ENCODE measurements around the gene CNIH3. TPM values are rescaled to one million over a fixed set of nuclear protein-coding genes. Genes with fewer than 3 reads are reported as not detected.

The CNIH3 gene
- total and polyA plus RNA-seq, 2 donors (not counting 3 experiments of a cell fraction or from before 2014, with no cell fraction given), result 1.3 to 2.5 TPM

GRCh38 chr1:224707843-224708725 lies 92.0 kb downstream of the CNIH3 start:
- no peaks in the 10 kb centered on the region for H3K79me2 ChIP-seq (ENCODE audit: control insufficient read depth, insufficient read depth, low read length)
- no peaks in the 10 kb centered on the region for H3K9me3 ChIP-seq (replicated peaks; ENCODE audit: control insufficient read depth, insufficient read depth, low read length)
- H3K36me3 ChIP-seq (ENCODE audit: control insufficient read depth in 2 of 2, extremely low read depth in 1 of 2, insufficient read depth in 2 of 2, low read length in 2 of 2), result no peaks in the 10 kb centered on the region
- no peak overlapping the region for H3K27ac ChIP-seq (ENCODE audit: insufficient read depth, low read depth, low read length)
- H3K4me3 ChIP-seq (replicated peaks in 1 of 3; ENCODE audit: insufficient read depth in 1 of 3, low read depth in 1 of 3, low read length in 3 of 3), result no peak overlapping the region
- dilution Hi-C loops (cut with MboI; ENCODE audit: extremely low pct_ligation_motif_present, low sequenced_read_pairs), result no loop called here
- ChIA-PET POLR2A (no interaction called here), CTCF (no interaction called here)
- H3K9ac ChIP-seq (replicated peaks; ENCODE audit: extremely low read depth, insufficient read depth, low read length), result no peak overlapping the region
- H3K4me1 ChIP-seq (ENCODE audit: control insufficient read depth, extremely low read depth, insufficient read depth, low read length), result no peaks in the 10 kb centered on the region
- no peak for DNase-seq (ENCODE audit: low read depth, low spot score)
- no peak for TF ChIP-seq EZH2 (IDR thresholded peaks at IDR 0.05; ENCODE audit: borderline replicate concordance, low read depth, low read length, severe bottlenecking)
- TF ChIP-seq GATA2 (IDR thresholded peaks at IDR 0.05; ENCODE audit: insufficient read depth, insufficient read length, low read depth, low read length), result no peak
- no peak for TF ChIP-seq JUN (IDR thresholded peaks at IDR 0.05; ENCODE audit: borderline replicate concordance, insufficient read depth, insufficient read length, low read depth)
- TF ChIP-seq MYC (IDR thresholded peaks at IDR 0.05; ENCODE audit: low read depth, low read length), result no peak
- TF ChIP-seq CTCF (IDR thresholded peaks at IDR 0.05; ENCODE audit: extremely low read depth in 1 of 2, insufficient read depth in 1 of 2, low read depth in 1 of 2, low read length in 2 of 2), result no peak
- TF ChIP-seq FOS (IDR thresholded peaks at IDR 0.05; ENCODE audit: borderline replicate concordance, insufficient read depth, low read length), result no peak
- no peak for TF ChIP-seq MAX (IDR thresholded peaks at IDR 0.05; ENCODE audit: insufficient read depth, insufficient read length)
- TF ChIP-seq POLR2A (IDR thresholded peaks at IDR 0.05; ENCODE audit: low read depth, low read length), result no peak
- no peak for TF ChIP-seq POLR2AphosphoS5 (IDR thresholded peaks at IDR 0.05; ENCODE audit: insufficient read depth, low read depth, low read length)
- no peaks in the 10 kb centered on the region for H3K27me3 ChIP-seq (ENCODE audit: control insufficient read depth in 2 of 2, insufficient read depth in 2 of 2, low read length in 2 of 2)
- H3K9me1 ChIP-seq (replicated peaks; ENCODE audit: control insufficient read depth, extremely low read depth, insufficient read depth, low read length), result no peaks in the 10 kb centered on the region
- H2AFZ ChIP-seq (ENCODE audit: low read depth, low read length), result no peak overlapping the region
- BruUV-seq (replicated peaks), result no TSS peak
- no peak for FAIRE-seq
- no peaks in the 10 kb centered on the region for H4K20me1 ChIP-seq (replicated peaks; ENCODE audit: control insufficient read depth, extremely low read depth, insufficient read depth, low read length)
- intact Hi-C loops (cut with micrococcal nuclease), result loop anchor here (5.0 kb wide), 1 partner anchor 54 kb away; no protein-coding TSS in a partner anchor
- H3K4me2 ChIP-seq (ENCODE audit: insufficient read depth, low read length), result no peak overlapping the region

All from endothelial cell of umbilical vein (primary cell).